ENCODE measurements around the gene FBXL16.
A peak's percentile ranks its signal among the peaks of the same experiment; 100 is the strongest.

Gene FBXL16

GRCh38 chr16:644556-644955 is 61.0 kb downstream of the FBXL16 start:
- no peak for DNase-seq (ENCODE audit: low read depth)
- TF ChIP-seq CTCF (IDR thresholded peaks at IDR 0.05; ENCODE audit: low read depth, low read length) (no peak), POLR2A (IDR thresholded peaks at IDR 0.05; ENCODE audit: extremely low read depth, insufficient read length) (no peak), MAX (IDR thresholded peaks at IDR 0.05; ENCODE audit: low read depth, low read length) (no peak), MYC (IDR thresholded peaks at IDR 0.05; ENCODE audit: low read depth, low read length) (no peak)
- no peak overlapping the region for H3K4me3 ChIP-seq (ENCODE audit: low read depth, low read length)

GRCh38 chr16:643050-643368 is 62.6 kb downstream of the FBXL16 start:
- no peak for DNase-seq (ENCODE audit: low read depth)
- H3K4me3 ChIP-seq (ENCODE audit: low read depth, low read length) = peak overlapping the region; percentile 71
- TF ChIP-seq POLR2A (IDR thresholded peaks at IDR 0.05; ENCODE audit: extremely low read depth, insufficient read length) = no peak
- no peak for TF ChIP-seq CTCF (IDR thresholded peaks at IDR 0.05; ENCODE audit: low read depth, low read length)
- TF ChIP-seq MYC (IDR thresholded peaks at IDR 0.05; ENCODE audit: low read depth, low read length) = no peak
